HUDEP-2 (cell line): ENCODE data around the gene CD247.

Experiments
- DNase-seq, 76 experiments: peaks; one replicate each; lab custom pipeline; 2025; ENCODE audit not compliant: unreplicated experiment in 76 of 76; lab: John Stamatoyannopoulos, UW

Gene CD247

GRCh38 chr1:167425482-167425881 lies 92.8 kb downstream of the CD247 start:
- DNase-seq, result no peak

DNA sequence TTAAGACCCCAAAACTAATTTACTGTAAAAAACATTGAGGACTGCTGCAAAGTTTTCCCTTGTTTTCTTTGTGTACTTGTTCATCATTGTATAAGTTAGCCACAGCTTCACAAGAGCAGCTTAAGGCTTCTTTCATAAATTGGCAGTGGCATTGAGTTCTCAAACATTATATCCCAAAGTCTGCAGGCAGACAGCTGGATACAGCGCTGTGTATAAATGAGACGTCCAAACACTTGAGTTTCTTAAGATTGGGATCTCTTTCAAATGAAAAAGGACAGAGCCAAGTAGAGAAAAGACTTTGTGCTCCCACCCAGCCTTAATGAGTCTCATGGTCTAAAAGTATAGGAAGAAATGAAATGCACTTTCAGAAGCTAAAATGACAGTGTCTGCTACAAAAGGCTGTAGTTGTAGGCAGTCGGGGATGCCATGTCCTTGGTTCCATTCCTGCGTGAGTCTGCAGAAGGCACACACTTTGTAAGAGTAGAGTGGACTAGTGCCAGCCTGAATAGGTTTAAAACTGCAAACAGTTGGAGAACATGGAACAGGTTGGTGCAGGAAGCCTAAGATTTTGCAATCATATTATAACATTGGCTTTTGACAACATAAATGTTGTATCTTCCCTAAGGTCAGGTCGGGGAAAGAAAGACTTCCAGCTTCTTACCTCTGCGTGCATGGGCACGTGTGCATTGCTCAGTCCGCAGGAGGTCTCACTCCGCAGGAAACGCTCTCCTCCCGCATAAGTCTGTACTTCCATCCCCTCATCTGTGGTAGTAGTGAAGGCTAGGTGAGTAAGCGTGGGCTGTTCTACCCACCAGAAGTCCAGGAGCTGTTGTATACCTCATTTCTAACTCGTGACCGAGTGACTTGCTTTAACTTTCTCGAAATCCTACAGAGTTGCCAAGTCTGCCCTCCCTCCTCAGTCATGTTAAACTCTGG lies 94.4 kb downstream of the CD247 start:
- DNase-seq, result no peak

DNA sequence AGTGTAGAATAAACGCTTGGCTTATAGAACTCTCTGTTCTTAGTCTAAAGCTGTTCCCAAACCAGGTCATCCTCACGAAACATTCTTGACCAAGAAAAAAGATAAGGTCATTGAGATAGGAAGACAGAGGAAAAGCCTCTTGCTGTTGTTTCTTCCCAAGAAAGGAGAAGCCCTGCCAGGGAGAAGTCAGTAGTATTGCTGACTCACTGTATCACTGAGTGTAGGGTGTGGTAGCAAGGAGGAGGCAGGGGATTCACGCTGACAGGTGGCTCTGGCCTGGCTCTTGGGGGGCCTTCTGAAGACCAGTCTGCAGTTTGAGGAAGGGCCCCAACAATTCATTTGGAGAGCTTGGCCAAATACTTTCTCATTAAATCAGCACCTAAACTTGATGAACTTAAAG lies 97.8 kb downstream of the CD247 start:
- peak in 1 of 76 experiments; percentile 4 for DNase-seq

GRCh38 chr1:167419245-167419644 lies 99.1 kb downstream of the CD247 start:
- no peak for DNase-seq

DNA sequence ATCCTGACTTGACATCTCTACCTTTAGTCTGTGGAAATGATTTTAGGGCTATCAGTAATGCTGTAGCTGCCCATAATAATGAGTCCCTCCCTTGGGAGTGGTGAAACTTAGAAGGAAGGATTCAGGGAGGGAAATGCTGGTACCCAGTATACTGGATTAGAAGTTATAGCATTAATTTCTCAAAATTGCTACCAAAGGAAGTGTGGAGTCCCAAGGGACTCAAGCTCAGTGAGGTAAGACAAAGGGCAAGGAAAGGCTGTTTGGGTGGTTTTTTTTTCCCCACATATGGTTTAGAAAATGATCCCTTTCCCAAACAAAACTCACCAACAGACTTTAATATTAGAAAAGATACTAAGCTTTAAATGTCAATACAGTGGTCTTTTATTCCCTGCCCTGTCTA lies 99.9 kb downstream of the CD247 start:
- no peak for DNase-seq

DNA sequence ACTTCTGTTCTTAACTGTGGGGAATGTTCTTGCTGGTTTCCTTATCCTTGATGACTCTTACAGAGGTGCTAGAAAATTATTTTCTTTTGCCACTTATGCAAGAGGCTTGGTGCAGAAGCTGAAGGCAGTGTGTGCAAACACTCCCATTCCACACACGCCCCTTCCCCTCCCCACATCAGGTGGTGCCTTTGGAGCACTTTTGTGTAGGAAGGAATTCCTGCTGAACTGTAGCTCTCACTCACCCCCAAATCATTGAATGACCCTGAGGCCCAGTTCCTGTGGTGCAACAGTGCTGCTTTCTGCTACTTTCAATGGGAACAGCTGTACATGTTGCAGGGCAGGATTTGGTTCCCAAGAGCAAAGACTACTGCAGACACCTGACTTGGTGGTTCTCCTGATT lies 101.8 kb downstream of the CD247 start:
- DNase-seq, result no peak

GRCh38 chr1:167413328-167413727 lies 105.0 kb downstream of the CD247 start:
- DNase-seq, result no peak

- DNase-seq, result no peak
These were observed 105.4 kb downstream of the CD247 start for GRCh38 chr1:167412920-167413319.

DNA sequence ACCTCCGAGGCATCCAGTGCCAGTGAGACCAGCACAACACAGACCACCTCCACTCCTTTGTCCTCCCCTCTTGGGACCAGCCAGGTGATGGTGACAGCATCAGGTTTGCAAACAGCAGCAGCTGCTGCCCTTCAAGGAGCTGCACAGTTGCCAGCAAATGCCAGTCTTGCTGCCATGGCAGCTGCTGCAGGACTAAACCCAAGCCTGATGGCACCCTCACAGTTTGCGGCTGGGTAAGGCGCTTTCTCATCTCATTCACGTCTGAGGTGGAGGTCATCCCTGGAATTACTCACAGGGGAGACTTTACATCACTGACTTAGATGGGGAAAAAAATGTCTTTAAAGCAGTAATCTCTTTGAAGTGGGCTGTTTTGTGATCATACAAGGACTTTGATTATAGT lies 106.3 kb downstream of the CD247 start:
- DNase-seq, result no peak

GRCh38 chr1:167409183-167409582 lies 109.1 kb downstream of the CD247 start:
- DNase-seq, result no peak

DNA sequence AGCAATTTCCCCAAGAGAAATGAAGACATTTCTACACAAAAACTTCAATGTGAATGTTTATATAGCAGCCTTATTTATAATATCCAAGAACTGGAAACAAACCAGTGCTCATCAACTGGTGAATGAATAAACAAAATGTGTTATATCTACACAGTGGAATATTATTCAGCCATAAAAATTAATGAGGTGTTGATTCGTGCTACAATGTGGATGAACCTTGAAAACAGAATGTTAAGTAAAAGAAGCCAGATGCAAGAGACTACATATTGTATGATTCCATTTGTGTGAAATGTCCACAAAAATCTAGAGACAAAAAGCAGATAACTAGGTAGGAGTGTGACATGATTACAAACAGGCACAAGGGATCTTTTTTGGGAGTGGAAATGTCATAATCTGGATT lies 110.0 kb downstream of the CD247 start:
- DNase-seq, result no peak

- DNase-seq, result no peak
These were observed 113.4 kb downstream of the CD247 start for GRCh38 chr1:167404908-167405307.

DNA sequence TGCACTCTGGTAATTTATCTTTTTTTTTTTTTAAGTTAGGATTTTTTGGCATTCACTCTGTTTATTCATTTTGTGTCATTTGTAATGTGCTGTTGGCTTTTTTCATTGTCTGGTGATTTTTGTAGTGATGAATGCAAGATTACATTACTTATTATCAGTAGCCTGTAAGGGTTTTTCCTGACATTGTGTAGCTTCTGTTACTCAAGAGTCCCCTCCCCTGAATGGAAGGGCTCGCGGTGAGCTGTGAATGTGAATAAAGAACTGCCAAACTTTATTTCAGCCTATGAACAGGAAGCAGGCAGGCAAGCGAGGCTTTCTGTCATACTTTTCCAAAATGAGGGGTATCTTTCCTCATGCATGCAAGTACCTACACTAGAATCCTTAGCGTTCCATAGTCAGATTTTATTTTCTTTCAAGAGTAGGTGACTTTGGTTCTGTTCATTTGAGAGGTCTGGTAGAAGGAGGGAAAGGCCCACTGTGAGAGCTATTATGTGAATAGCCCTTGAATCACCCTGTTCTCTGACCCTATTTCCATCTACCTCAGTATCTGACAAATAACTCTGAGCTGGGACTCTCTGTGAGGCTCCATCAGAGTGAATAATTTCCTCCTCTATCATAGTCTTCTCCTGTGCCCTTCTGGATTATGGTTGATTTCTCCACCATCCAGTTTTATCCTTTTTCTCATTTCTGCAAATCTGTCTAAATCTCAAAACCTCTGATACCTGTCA lies 114.0 kb downstream of the CD247 start:
- DNase-seq, result no peak

GRCh38 chr1:167401260-167401873 lies 117.0 kb downstream of the CD247 start:
- peak in 45 of 76 experiments; percentile 2 to 54 (median 21) for DNase-seq

GRCh38 chr1:167400359-167400953 lies 117.9 kb downstream of the CD247 start:
- no peak for DNase-seq

- no peak for DNase-seq
These were observed 126.1 kb downstream of the CD247 start for GRCh38 chr1:167392200-167392696.

DNA sequence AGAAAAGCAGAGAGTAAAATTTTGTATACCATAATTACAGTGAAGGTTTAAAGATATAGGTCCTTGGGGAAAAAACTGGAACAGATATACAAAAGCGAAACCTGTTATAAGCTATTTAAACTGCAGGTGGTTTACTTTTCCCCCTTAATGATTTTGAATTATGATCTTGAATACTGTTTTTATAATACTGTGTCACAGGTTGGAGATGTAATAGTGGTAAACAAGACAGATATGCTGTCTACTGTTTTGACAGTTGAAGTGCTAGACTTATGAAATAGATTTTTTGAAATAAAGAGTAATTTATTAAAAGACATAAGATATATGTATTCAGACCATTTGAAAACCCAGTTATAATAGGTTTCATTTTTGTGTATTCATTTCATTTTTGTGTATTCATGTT lies 129.4 kb downstream of the CD247 start:
- DNase-seq, result no peak

GRCh38 chr1:167387251-167387910 lies 130.9 kb downstream of the CD247 start:
- DNase-seq, result no peak
